Stimulated activated naive CD8-positive, alpha-beta T cell treated with anti-CD3 and anti-CD28 coated beads, Interleukin-15, Interleukin-2, amounts not matched to agents 100 U/mL and 50 U/mL, for 24 hours (primary cell): ENCODE results near the gene BTAF1.
"Not testable (repeated sequence)": the region's sequence is repeated elsewhere in the genome, so short reads cannot be mapped to it uniquely, and the experiment has no call there.

ENCODE experiments used
- ATAC-seq: fragments of 150-1000 bp; cut with Tn5 transposase; one replicate; pipeline ENCODE4 v1.10.0; 2021
- DNase-seq: peaks from one replicate; pipeline ENCODE4 v3.0.0; 2021

BTAF1 gene

GRCh38 chr10:91923371-91924211 is at the start of gene BTAF1:
Gene BTAF1, plus strand, starts transcription at chr10:91923770. Its CDS starts 307 bp downstream, at chr10:91924077.
- DNase-seq (peak; percentile 93), ATAC-seq (peak; percentile 99)

GRCh38 chr10:91875156-91875555 is 48.4 kb upstream of the BTAF1 start:
- no peak for DNase-seq
- ATAC-seq, result no peak

GRCh38 chr10:91875779-91876178 is 47.8 kb upstream of the BTAF1 start:
- peak; percentile 55 for ATAC-seq
- DNase-seq, result no peak

GRCh38 chr10:91879515-91880170 is 43.9 kb upstream of the BTAF1 start:
- DNase-seq (no peak), ATAC-seq (no peak)

GRCh38 chr10:91880310-91880709 is 43.3 kb upstream of the BTAF1 start:
- ATAC-seq (no peak), DNase-seq (no peak)

GRCh38 chr10:91883549-91884444 is 39.8 kb upstream of the BTAF1 start:
- ATAC-seq (no peak), DNase-seq (no peak)

- DNase-seq, result no peak
These were observed 39.0 kb upstream of the BTAF1 start for GRCh38 chr10:91884536-91884935.

GRCh38 chr10:91885362-91886079 is 38.0 kb upstream of the BTAF1 start:
- DNase-seq, result no peak

More at GRCh38 chr10:91884536-91884935, 39.0 kb upstream of the BTAF1 start:
- no peak for ATAC-seq

GRCh38 chr10:91886954-91887271 is 36.7 kb upstream of the BTAF1 start:
- DNase-seq, result no peak
- no peak for ATAC-seq

More at GRCh38 chr10:91885362-91886079, 38.0 kb upstream of the BTAF1 start:
- ATAC-seq, result no peak

- peak; percentile 75 for ATAC-seq
- peak; percentile 31 for DNase-seq
These were observed 36.1 kb upstream of the BTAF1 start for GRCh38 chr10:91887272-91888076.

- ATAC-seq, result no peak
- DNase-seq, result no peak
These were observed 32.2 kb upstream of the BTAF1 start for GRCh38 chr10:91891125-91892001.

GRCh38 chr10:91893051-91893450 is 30.5 kb upstream of the BTAF1 start:
- ATAC-seq, result no peak
- DNase-seq, result no peak

GRCh38 chr10:91894261-91894685 is 29.3 kb upstream of the BTAF1 start:
- not testable (repeated sequence) for DNase-seq, ATAC-seq

- no peak for ATAC-seq
- DNase-seq, result no peak
These were observed 27.3 kb upstream of the BTAF1 start for GRCh38 chr10:91896212-91896756.

- DNase-seq (no peak), ATAC-seq (no peak)
These were observed 26.1 kb upstream of the BTAF1 start for GRCh38 chr10:91897421-91897820.

- DNase-seq, result peak; percentile 54
- ATAC-seq, result peak; percentile 99
These were observed 21.5 kb upstream of the BTAF1 start for GRCh38 chr10:91901784-91902677.

GRCh38 chr10:91907033-91907594 is 16.5 kb upstream of the BTAF1 start:
- DNase-seq (no peak), ATAC-seq (no peak)

GRCh38 chr10:91907914-91908336 is 15.6 kb upstream of the BTAF1 start:
- ATAC-seq (no peak), DNase-seq (no peak)
